ENCODE data around the gene PHYHD1. TPM values are rescaled to one million over a fixed set of nuclear protein-coding genes. Genes with fewer than 3 reads are reported as not detected.

Gene PHYHD1
- total and polyA plus RNA-seq, 2 of the 4 experiments (the other 2 are of a cell fraction), result 2.2 to 8.4 TPM

DNA sequence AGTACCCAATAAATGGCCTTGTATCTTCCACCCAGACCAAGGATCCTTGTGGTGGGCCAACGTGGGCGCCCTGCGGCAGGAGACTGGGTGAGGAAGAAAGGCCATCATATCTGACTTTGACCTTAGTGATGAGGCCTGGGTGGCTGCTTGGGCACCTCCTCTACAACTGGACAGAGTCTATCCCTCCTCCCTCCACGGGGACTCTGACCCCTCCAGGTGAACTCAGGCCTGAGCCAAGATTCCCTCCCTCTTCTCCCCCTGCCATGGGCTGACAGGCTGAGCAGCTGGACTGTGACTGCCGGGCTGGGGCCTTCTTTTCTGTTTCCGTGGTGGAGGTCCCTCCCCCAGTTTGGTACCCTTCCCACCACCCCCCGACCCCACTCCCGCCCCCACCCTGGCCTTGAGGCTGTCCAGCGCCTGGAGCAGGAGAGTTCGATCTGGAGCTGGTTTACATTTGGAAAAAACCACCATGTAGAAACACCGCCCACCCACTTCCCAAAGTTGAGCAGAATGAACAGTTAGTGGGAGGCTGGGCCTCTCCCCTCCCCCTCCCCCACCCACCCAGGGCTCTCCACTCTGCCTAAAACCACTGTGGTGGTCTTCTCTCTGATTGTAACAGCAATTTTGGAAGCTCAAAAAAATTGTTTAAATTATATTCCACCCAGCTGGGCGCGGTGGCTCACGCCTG lies 1.2 kb upstream of the PHYHD1 start (continued):
- no peak for TF ChIP-seq CTCF (conservative IDR thresholded peaks at IDR 0.05; ENCODE audit: low read depth, low read length)
